ENCODE data around the gene PRDX1. TPM values are rescaled to one million over a fixed set of nuclear protein-coding genes. Genes with fewer than 3 reads are reported as not detected.

The PRDX1 gene
- total and polyA plus RNA-seq, 3 donors from 2014 or later = 180 to 251 (median 185) TPM

- H3K27me3 ChIP-seq = no peaks in the 10 kb centered on the region
- H3K4me1 ChIP-seq = no peaks in the 10 kb centered on the region
- no peak overlapping the region for H3K4me3 ChIP-seq
- intact Hi-C loops (cut with DNase I; ENCODE audit: low total_unique reads) = no loop called here
- DNase-seq = no peak
- TF ChIP-seq, protein P1, sequence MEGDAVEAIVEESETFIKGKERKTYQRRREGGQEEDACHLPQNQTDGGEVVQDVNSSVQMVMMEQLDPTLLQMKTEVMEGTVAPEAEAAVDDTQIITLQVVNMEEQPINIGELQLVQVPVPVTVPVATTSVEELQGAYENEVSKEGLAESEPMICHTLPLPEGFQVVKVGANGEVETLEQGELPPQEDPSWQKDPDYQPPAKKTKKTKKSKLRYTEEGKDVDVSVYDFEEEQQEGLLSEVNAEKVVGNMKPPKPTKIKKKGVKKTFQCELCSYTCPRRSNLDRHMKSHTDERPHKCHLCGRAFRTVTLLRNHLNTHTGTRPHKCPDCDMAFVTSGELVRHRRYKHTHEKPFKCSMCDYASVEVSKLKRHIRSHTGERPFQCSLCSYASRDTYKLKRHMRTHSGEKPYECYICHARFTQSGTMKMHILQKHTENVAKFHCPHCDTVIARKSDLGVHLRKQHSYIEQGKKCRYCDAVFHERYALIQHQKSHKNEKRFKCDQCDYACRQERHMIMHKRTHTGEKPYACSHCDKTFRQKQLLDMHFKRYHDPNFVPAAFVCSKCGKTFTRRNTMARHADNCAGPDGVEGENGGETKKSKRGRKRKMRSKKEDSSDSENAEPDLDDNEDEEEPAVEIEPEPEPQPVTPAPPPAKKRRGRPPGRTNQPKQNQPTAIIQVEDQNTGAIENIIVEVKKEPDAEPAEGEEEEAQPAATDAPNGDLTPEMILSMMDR (IDR thresholded peaks at IDR 0.05) = no peak
- no peak for TF ChIP-seq POLR2A (IDR thresholded peaks at IDR 0.05)
- H3K9me3 ChIP-seq = no peaks in the 10 kb centered on the region
- H3K27ac ChIP-seq = no peak overlapping the region
- WGBS, 2 donors = 68 to 78% methylated on average over 6 of the region's 6 CpGs
- H3K36me3 ChIP-seq (ENCODE audit: low read depth, missing control alignments) = no peaks in the 10 kb centered on the region
These were observed 23.4 kb upstream of the PRDX1 start for GRCh38 chr1:45545019-45545493.

GRCh38 chr1:45544530-45544929, 22.8 kb upstream of the PRDX1 start:
- no peak for TF ChIP-seq POLR2A (IDR thresholded peaks at IDR 0.05)
- TF ChIP-seq, protein P1 (IDR thresholded peaks at IDR 0.05) = no peak
- 81 to 86% methylated on average over 4 of the region's 4 CpGs for WGBS, 2 donors

DNA sequence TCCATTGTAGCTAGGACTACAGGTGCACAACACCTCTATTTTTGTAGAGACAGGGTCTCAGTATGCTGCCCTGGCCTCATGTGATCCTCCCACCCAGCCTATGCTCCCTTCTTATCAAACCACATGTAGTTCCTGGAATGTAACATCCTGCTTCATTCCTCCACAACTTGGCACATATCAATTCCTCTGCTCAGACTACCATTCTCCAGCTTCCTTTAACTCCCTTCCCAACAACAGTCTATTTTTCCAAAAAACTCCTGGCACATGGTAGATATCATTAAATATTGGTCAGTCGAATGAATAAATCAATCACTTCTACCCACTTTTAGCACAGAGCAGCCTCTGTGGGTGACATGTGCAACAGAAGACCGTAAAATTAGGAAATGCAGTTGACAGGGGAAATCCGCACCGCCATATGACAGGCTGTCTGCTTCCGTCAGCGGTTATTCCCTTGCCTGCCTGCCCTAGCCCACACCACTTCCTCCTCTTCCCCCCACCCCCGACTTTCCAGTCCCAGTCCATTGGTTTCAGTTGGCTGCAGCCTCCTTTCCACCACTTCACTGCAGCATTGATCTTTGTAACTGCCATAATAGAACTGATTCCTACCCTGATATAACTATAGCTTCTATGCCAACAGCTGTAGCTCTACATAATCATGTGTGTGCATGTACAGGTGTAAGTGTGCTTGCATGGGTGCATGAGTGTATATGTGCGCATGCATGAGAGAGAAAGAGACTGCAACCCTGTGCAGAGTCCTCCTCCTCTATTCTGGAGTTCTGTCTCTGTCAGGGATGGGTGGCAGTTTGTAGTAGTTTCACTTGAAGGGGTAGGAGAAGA, 22.1 kb upstream of the PRDX1 start:
- Histone ChIP-seq H3K27me3 (no peaks in the 10 kb centered on the region), H3K9me3 (no peaks in the 10 kb centered on the region), H3K4me1 (no peaks in the 10 kb centered on the region), H3K27ac (no peak overlapping the region), H3K4me3 (no peak overlapping the region), H3K36me3 (ENCODE audit: low read depth, missing control alignments) (no peaks in the 10 kb centered on the region)
- intact Hi-C loops (cut with DNase I; ENCODE audit: low total_unique reads) = no loop called here
- peak; percentile 43 for DNase-seq
- WGBS, 2 donors = 68 to 69% methylated on average over 8 of the region's 8 CpGs
- TF ChIP-seq, protein P1 (IDR thresholded peaks at IDR 0.05) = no peak
- TF ChIP-seq POLR2A (IDR thresholded peaks at IDR 0.05) = no peak

More at GRCh38 chr1:45544530-45544929, 22.8 kb upstream of the PRDX1 start:
- no peak for DNase-seq
- H3K27me3 ChIP-seq = no peaks in the 10 kb centered on the region
- intact Hi-C loops (cut with DNase I; ENCODE audit: low total_unique reads) = no loop called here
- no peak overlapping the region for H3K4me3 ChIP-seq
- no peaks in the 10 kb centered on the region for H3K36me3 ChIP-seq (ENCODE audit: low read depth, missing control alignments)
- H3K9me3 ChIP-seq = no peaks in the 10 kb centered on the region
- H3K4me1 ChIP-seq = no peaks in the 10 kb centered on the region
- no peak overlapping the region for H3K27ac ChIP-seq

DNA sequence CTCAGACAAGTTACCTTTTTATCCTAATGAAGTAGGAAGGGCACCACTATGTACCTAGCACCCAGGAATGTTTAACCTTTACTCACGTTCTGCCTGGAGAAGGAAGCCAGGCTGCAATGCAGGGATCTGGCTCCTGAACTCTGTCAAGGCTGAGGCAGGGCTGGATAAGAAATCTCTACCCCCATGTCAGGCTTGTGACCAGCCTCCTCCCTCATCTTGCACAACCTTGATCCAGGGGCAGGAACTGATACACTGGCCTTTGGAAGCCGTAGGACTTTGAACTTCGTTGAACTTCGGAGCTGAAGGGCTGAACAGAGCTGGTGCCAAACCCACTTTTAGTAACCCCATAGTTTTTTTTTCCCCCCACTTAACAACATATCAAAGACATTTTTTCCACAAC, 20.9 kb upstream of the PRDX1 start:
- H3K27ac ChIP-seq = no peak overlapping the region
- 56 to 58% methylated on average over 3 to 4 of the region's 4 CpGs for WGBS, 2 donors
- intact Hi-C loops (cut with DNase I; ENCODE audit: low total_unique reads) = no loop called here
- TF ChIP-seq, protein P1 (IDR thresholded peaks at IDR 0.05) = no peak
- no peak for TF ChIP-seq POLR2A (IDR thresholded peaks at IDR 0.05)
- H3K9me3 ChIP-seq = no peaks in the 10 kb centered on the region
- no peaks in the 10 kb centered on the region for H3K4me1 ChIP-seq
- peak; percentile 31 for DNase-seq
- H3K4me3 ChIP-seq = no peak overlapping the region
- no peaks in the 10 kb centered on the region for H3K36me3 ChIP-seq (ENCODE audit: low read depth, missing control alignments)
- H3K27me3 ChIP-seq = no peaks in the 10 kb centered on the region

Data from testis (tissue), 3 donors.